ENCODE data around the gene CENPO. TPM values are rescaled to one million over a fixed set of nuclear protein-coding genes. Genes with fewer than 3 reads are reported as not detected.

Gene CENPO
- total and polyA plus RNA-seq, 2 of the 4 experiments (the other 2 are of a cell fraction), result 20.1 to 27.2 TPM

GRCh38 chr2:24855022-24855622 lies 61.9 kb downstream of the CENPO start:
- ATAC-seq (ENCODE audit: low read depth), result peak; percentile 4; the same call in 1 of the 2 replicates
- no peak overlapping the region for H3K14ac ChIP-seq (replicated peaks; ENCODE audit: low read depth, low read length)
- H3K4me3 ChIP-seq (ENCODE audit: insufficient read depth, low read depth, low read length), result no peak overlapping the region
- no peak overlapping the region for H2BK20ac ChIP-seq (ENCODE audit: low read depth, low read length)
- in situ Hi-C loops (cut with MboI; ENCODE audit: low sequenced_read_pairs) (no loop called here), dilution Hi-C loops (cut with HindIII; ENCODE audit: low sequenced_read_pairs, unreplicated experiment) (no loop called here), intact Hi-C loops (cut with micrococcal nuclease) (no loop called here)
- no peak overlapping the region for H4K8ac ChIP-seq (ENCODE audit: low read depth in 2 of 2, low read length in 2 of 2)
- H2BK5ac ChIP-seq (ENCODE audit: low read depth, low read length, poor library complexity, severe bottlenecking), result no peak overlapping the region
- H3K27me3 ChIP-seq (ENCODE audit: control insufficient read depth, insufficient read depth, low read length), result no peaks in the 10 kb centered on the region
- H3K9me3 ChIP-seq (ENCODE audit: control insufficient read depth, insufficient read depth, low read length), result no peaks in the 10 kb centered on the region
- peaks cover 2 to 20% of the 10 kb centered on the region in 2 experiments; a peak in 2 of 4 replicates for H3K79me1 ChIP-seq (ENCODE audit: low read depth in 1 of 2, low read length in 2 of 2)
- no peak overlapping the region for H2AFZ ChIP-seq (replicated peaks; ENCODE audit: low read length, poor library complexity)
- 0 out of 2 replicates have a peak overlapping the region, but pooled peaks have one; percentile 8 for H3K18ac ChIP-seq (ENCODE audit: low read depth, low read length)
- no peak overlapping the region for H3K4me2 ChIP-seq (ENCODE audit: low read depth, low read length)
- no peak overlapping the region for H4K5ac ChIP-seq (ENCODE audit: low read depth, low read length)
- H3K23ac ChIP-seq (ENCODE audit: low read depth, low read length), result no peak overlapping the region
- H2AK9ac ChIP-seq (replicated peaks; ENCODE audit: low read depth, low read length, poor library complexity), result peak overlapping the region; percentile 11
- no peak for TF ChIP-seq RAD21 (IDR thresholded peaks at IDR 0.05; ENCODE audit: low read length)
- TF ChIP-seq FOS (IDR thresholded peaks at IDR 0.05; ENCODE audit: low read depth, low read length), result no peak
- TF ChIP-seq NFE2L2 (IDR thresholded peaks at IDR 0.05; ENCODE audit: low read depth, low read length), result no peak
- TF ChIP-seq CHD1 (IDR thresholded peaks at IDR 0.05; ENCODE audit: low read depth, low read length), result no peak
- TF ChIP-seq RFX5 (IDR thresholded peaks at IDR 0.05; ENCODE audit: low read depth, low read length), result no peak
- no peak for TF ChIP-seq MXI1 (IDR thresholded peaks at IDR 0.05; ENCODE audit: borderline replicate concordance, low read depth, low read length)
- TF ChIP-seq MAFK (IDR thresholded peaks at IDR 0.05; ENCODE audit: low read depth, low read length), result no peak
- TF ChIP-seq, protein P1, sequence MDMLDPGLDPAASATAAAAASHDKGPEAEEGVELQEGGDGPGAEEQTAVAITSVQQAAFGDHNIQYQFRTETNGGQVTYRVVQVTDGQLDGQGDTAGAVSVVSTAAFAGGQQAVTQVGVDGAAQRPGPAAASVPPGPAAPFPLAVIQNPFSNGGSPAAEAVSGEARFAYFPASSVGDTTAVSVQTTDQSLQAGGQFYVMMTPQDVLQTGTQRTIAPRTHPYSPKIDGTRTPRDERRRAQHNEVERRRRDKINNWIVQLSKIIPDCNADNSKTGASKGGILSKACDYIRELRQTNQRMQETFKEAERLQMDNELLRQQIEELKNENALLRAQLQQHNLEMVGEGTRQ (IDR thresholded peaks at IDR 0.05; ENCODE audit: low read depth, low read length), result no peak
- no peak for TF ChIP-seq MAZ (IDR thresholded peaks at IDR 0.05; ENCODE audit: borderline replicate concordance, low read depth, low read length)
- TF ChIP-seq POLR2A (IDR thresholded peaks at IDR 0.05; ENCODE audit: low read depth, low read length), result no peak
- no peak for TF ChIP-seq BHLHE40 (IDR thresholded peaks at IDR 0.05; ENCODE audit: low read depth, low read length)
- no peak for TF ChIP-seq CTCF (conservative IDR thresholded peaks at IDR 0.05; ENCODE audit: low read depth, low read length)
- no peak for TF ChIP-seq RCOR1 (IDR thresholded peaks at IDR 0.05; ENCODE audit: insufficient replicate concordance, low read length)
- TF ChIP-seq SMC3 (IDR thresholded peaks at IDR 0.05; ENCODE audit: low read depth, low read length), result no peak
- no peaks in the 10 kb centered on the region for H4K20me1 ChIP-seq (ENCODE audit: insufficient read depth, low read length)
- no CpG with 5 or more reads among the region's 8 CpGs for WGBS, 2 experiments (ENCODE audit: extremely low coverage in 2 of 2, insufficient read length in 1 of 2)
- H3K36me3 ChIP-seq (ENCODE audit: control insufficient read depth, insufficient read depth, low read length), result no peaks in the 10 kb centered on the region; the same call in 1 of the 2 replicates
- H3K9ac ChIP-seq (ENCODE audit: low read depth, low read length), result no peak overlapping the region
- H3K4me1 ChIP-seq (ENCODE audit: control insufficient read depth, insufficient read depth, low read length), result peaks cover 28% of the 10 kb centered on the region
- peaks cover 23% of the 10 kb centered on the region for H3K9me1 ChIP-seq (ENCODE audit: insufficient read depth, low read length)
- H2AK5ac ChIP-seq (ENCODE audit: low read depth, low read length), result no peak overlapping the region
- H3K56ac ChIP-seq (ENCODE audit: extremely low read depth, insufficient read depth, low read length), result no peak overlapping the region
- H2BK120ac ChIP-seq (ENCODE audit: low read depth, low read length), result no peak overlapping the region
- DNase-seq, result no peak
- ChIA-PET POLR2A (ENCODE audit: unreplicated experiment) (no interaction called here), CTCF (interaction anchor here (0.5 kb wide), 1 partner anchor 752 kb away, joined by 5 read pairs; no protein-coding TSS in a partner anchor)
- H3K27ac ChIP-seq (ENCODE audit: insufficient read depth, low read length), result no peak overlapping the region
- H3K4ac ChIP-seq (ENCODE audit: low read depth, low read length), result no peak overlapping the region
- no peak overlapping the region for H2BK15ac ChIP-seq (ENCODE audit: low read depth, low read length)
- BruUV-seq (replicated peaks), result no TSS peak
- no peak overlapping the region for H4K91ac ChIP-seq (ENCODE audit: insufficient read depth, low read depth, low read length)
